Right lobe of liver (tissue), 6 donors: ENCODE results near the gene UBAP2L. TPM values are rescaled to one million over a fixed set of nuclear protein-coding genes. Genes with fewer than 3 reads are reported as not detected.

Experiments
- ATAC-seq, 4 donors: fragments of 200-7000 bp; cut with Tn5 transposase; one replicate each; pipeline ENCODE4 v1.9.1; 2020; ENCODE audit warnings: mild to moderate bottlenecking in 4 of 4, moderate library complexity in 4 of 4
- DNase-seq, 3 donors: peaks; one replicate each; pipeline ENCODE4 v3.0.0-alpha.2; 2020
- H3K27ac ChIP-seq, 3 donors: fragments of 200-600 bp; one replicate each; pipeline ENCODE4 v1.8.0; 2022
- H3K27me3 ChIP-seq, 2 donors: fragments of 200-600 bp; one replicate each; pipeline ENCODE4 v1.8.0; 2022
- H3K36me3 ChIP-seq, 4 donors: fragments of 200-600 bp; sonication (generic) in 1 of 4; one replicate each; pipeline versions ENCODE4 v1.5.1 to v1.8.0; 2017 to 2022; ENCODE audit warnings: control low read depth in 1 of 4
- H3K4me1 ChIP-seq, 4 donors: fragments of 200-600 bp; sonication (generic) in 1 of 4; one replicate each; pipeline versions ENCODE4 v1.5.1 to v1.8.0; 2017 to 2022; ENCODE audit warnings: control low read depth in 1 of 4
- H3K4me3 ChIP-seq, 3 donors: fragments of 200-600 bp; one replicate each; pipeline ENCODE4 v1.8.0; 2022
- H3K9me3 ChIP-seq, 4 donors: fragments of 200-600 bp; sonication (generic) in 1 of 4; one replicate each; pipeline versions ENCODE4 v1.5.1 to v1.8.0; 2017 to 2022; ENCODE audit warnings: control low read depth in 1 of 4
- CTCF ChIP-seq, 4 donors: fragments of 200-600 bp in 3 of 4; fragments of 450-650 bp in 1 of 4; IDR thresholded peaks; one replicate each; pipeline versions ENCODE4 v1.5.1 to v1.8.0; 2016 to 2022; ENCODE audit warnings: antibody characterized with exemption in 4 of 4, mild to moderate bottlenecking in 2 of 4
- POLR2A ChIP-seq: fragments of 450-650 bp; IDR thresholded peaks from one replicate; pipeline ENCODE4 v1.6.1; 2017; ENCODE audit warnings: antibody characterized with exemption, mild to moderate bottlenecking
- WGBS: methylation state at CpG from one replicate; pipeline ENCODE4 v1.1.6; 2018; ENCODE audit warnings: low coverage, low lambda C conversion rate; ENCODE audit not compliant: insufficient coverage; ENCODE audit errors: missing lambda C conversion rate; 5-methylcytosine and 5-hydroxymethylcytosine counted together
- intact Hi-C, 2 donors: fragments of 100-400 bp; cut with DNase I; formaldehyde crosslinking; loops; one replicate each; pipeline versions ENCODE4 v1.11.2 to v1.14.1; 2022
- total RNA-seq, 6 experiments: library from RNA; depleted of rRNA in 2 of 6; stranded (reverse); fragments of >200 nt in 2 of 6; fragmentation: NEBNext Ultra II Directional in 3 of 6; extraction: Animal tissue kit (Norgen Biotek cat#: 25700) in 3 of 6; gene quantifications; one replicate each; pipeline versions ENCODE4 v1.1.0 to v1.2.4, GENCODE V29; 2016 to 2023
- donor health status: DM: no; HTN: yes; CAD: no.
- donor health status: DM: no; HTN: no; CAD: no.
- donor health status: DM: no; HTN: no; CAD: no.
- donor health status: DM: no; HTN: yes; CAD: no.
- donor health status: DM: no; HTN: yes; CAD: no.

Gene UBAP2L
- total RNA-seq, 6 experiments from 2014 or later = 26.8 to 57.2 (median 40.4) TPM

GRCh38 chr1:154237435-154237834, 16.7 kb downstream of the UBAP2L start:
- peaks cover 5 to 63% (median 25%) of the 10 kb centered on the region in 4 donors for H3K36me3 ChIP-seq
- peak; percentile 87 to 94 (median 92) for ATAC-seq
- peak overlapping the region in 2 of 3 donors; percentile 75 to 89 for H3K27ac ChIP-seq
- intact Hi-C loops = no loop called here
- no peaks in the 10 kb centered on the region for H3K9me3 ChIP-seq
- peaks cover 0 to 49% (median 20%) of the 10 kb centered on the region in 4 donors for H3K4me1 ChIP-seq
- WGBS = 41% methylated on average over 2 of the region's 2 CpGs
- H3K4me3 ChIP-seq = peak overlapping the region in 1 of 3 donors; percentile 30
- TF ChIP-seq CTCF (IDR thresholded peaks at IDR 0.05) = no peak
- no peak for TF ChIP-seq POLR2A
- H3K27me3 ChIP-seq = no peaks in the 10 kb centered on the region
- no peak for DNase-seq

GRCh38 chr1:154237880-154238506, 17.2 kb downstream of the UBAP2L start:
- no peaks in the 10 kb centered on the region for H3K9me3 ChIP-seq
- peak overlapping the region in 1 of 3 donors; percentile 30 for H3K4me3 ChIP-seq
- TF ChIP-seq CTCF (IDR thresholded peaks at IDR 0.05) (no peak), POLR2A (no peak)
- peaks cover 0 to 49% (median 20%) of the 10 kb centered on the region in 4 donors for H3K4me1 ChIP-seq
- ATAC-seq = peak; percentile 44 to 71 (median 61)
- peak overlapping the region in 2 of 3 donors; percentile 75 to 89 for H3K27ac ChIP-seq
- no peaks in the 10 kb centered on the region for H3K27me3 ChIP-seq
- intact Hi-C loops = no loop called here
- WGBS = 28% methylated on average over 6 of the region's 6 CpGs
- peaks cover 5 to 65% (median 27%) of the 10 kb centered on the region in 4 donors for H3K36me3 ChIP-seq
- DNase-seq = no peak

GRCh38 chr1:154239491-154239890, 18.7 kb downstream of the UBAP2L start:
- WGBS = 81% methylated on average over 3 of the region's 3 CpGs
- H3K4me3 ChIP-seq = no peak overlapping the region
- H3K4me1 ChIP-seq = peaks cover 0 to 49% (median 20%) of the 10 kb centered on the region in 4 donors
- H3K9me3 ChIP-seq = no peaks in the 10 kb centered on the region
- TF ChIP-seq POLR2A (no peak), CTCF (IDR thresholded peaks at IDR 0.05) (no peak)
- intact Hi-C loops = no loop called here
- H3K36me3 ChIP-seq = peaks cover 9 to 66% (median 41%) of the 10 kb centered on the region in 4 donors
- H3K27me3 ChIP-seq = no peaks in the 10 kb centered on the region
- ATAC-seq (no peak), DNase-seq (no peak)
- peak overlapping the region in 1 of 3 donors; percentile 89 for H3K27ac ChIP-seq

- Histone ChIP-seq H3K4me3 (no peak overlapping the region), H3K4me1 (peaks cover 0 to 48% (median 20%) of the 10 kb centered on the region in 4 donors), H3K36me3 (peaks cover 9 to 66% (median 41%) of the 10 kb centered on the region in 4 donors), H3K27ac (no peak overlapping the region), H3K9me3 (no peaks in the 10 kb centered on the region), H3K27me3 (no peaks in the 10 kb centered on the region)
- no peak for DNase-seq
- ATAC-seq = no peak
- intact Hi-C loops = no loop called here
- no peak for TF ChIP-seq CTCF (IDR thresholded peaks at IDR 0.05)
- TF ChIP-seq POLR2A = no peak
- 95% methylated on average over 3 of the region's 3 CpGs for WGBS
Observed at GRCh38 chr1:154240294-154240833, 19.6 kb downstream of the UBAP2L start.
